Activated CD4-positive, alpha-beta T cell treated with anti-CD3 and anti-CD28 coated beads for 36 hours (primary cell): ENCODE results near the gene SIRPD. TPM values are rescaled to one million over a fixed set of nuclear protein-coding genes. Genes with fewer than 3 reads are reported as not detected.
"Not testable (repeated sequence)": the region's sequence is repeated elsewhere in the genome, so short reads cannot be mapped to it uniquely, and the experiment has no call there.

ENCODE experiments used
- ATAC-seq: fragments of 200-7000 bp; cut with Tn5 transposase; one replicate; pipeline ENCODE4 v1.10.0; 2021; ENCODE audit warnings: mild to moderate bottlenecking, moderate library complexity
- CTCF ChIA-PET: fragments of 350-600 bp; sonication (Branson Sonifier 250); formaldehyde crosslinking; loops from one replicate; lab custom pipeline; 2021; ENCODE audit warnings: antibody characterized with exemption; lab: Charles Lee
- POLR2A ChIA-PET: fragments of 350-600 bp; sonication (Branson Sonifier 250); formaldehyde crosslinking; loops from one replicate; lab custom pipeline; 2021; ENCODE audit warnings: antibody characterized with exemption, inconsistent platforms; lab: Charles Lee
- DNase-seq: peaks from one replicate; pipeline ENCODE4 v3.0.0-alpha.2; 2020
- H3K27ac Mint-ChIP-seq: one replicate; pipeline ENCODE4 v1.8.0; 2021; ENCODE audit warnings: mixed read lengths
- H3K27me3 Mint-ChIP-seq: one replicate; pipeline ENCODE4 v1.8.0; 2021; ENCODE audit warnings: mixed read lengths
- H3K36me3 Mint-ChIP-seq: one replicate; pipeline ENCODE4 v1.8.0; 2021; ENCODE audit warnings: low read depth, mixed read lengths
- H3K4me1 Mint-ChIP-seq: one replicate; pipeline ENCODE4 v1.8.0; 2021; ENCODE audit warnings: mixed read lengths
- H3K4me3 Mint-ChIP-seq: one replicate; pipeline ENCODE4 v1.8.0; 2021; ENCODE audit warnings: mild to moderate bottlenecking, moderate library complexity, mixed read lengths
- H3K9me3 Mint-ChIP-seq: one replicate; pipeline ENCODE4 v1.8.0; 2021; ENCODE audit warnings: low read depth, mixed read lengths
- intact Hi-C, 2 experiments: fragments of 100-400 bp; cut with DNase I in 1 of 2; cut with micrococcal nuclease in 1 of 2; formaldehyde crosslinking; loops; one replicate each; pipeline versions ENCODE4 v1.14.2 to v1.15.1; 2022 to 2024; cut with DNase I, micrococcal nuclease
- total RNA-seq, 2 experiments: library from RNA; stranded (reverse); gene quantifications; one replicate each; pipeline ENCODE4 v1.2.3, GENCODE V29; 2021

Gene SIRPD
- total RNA-seq, result not detected

DNA sequence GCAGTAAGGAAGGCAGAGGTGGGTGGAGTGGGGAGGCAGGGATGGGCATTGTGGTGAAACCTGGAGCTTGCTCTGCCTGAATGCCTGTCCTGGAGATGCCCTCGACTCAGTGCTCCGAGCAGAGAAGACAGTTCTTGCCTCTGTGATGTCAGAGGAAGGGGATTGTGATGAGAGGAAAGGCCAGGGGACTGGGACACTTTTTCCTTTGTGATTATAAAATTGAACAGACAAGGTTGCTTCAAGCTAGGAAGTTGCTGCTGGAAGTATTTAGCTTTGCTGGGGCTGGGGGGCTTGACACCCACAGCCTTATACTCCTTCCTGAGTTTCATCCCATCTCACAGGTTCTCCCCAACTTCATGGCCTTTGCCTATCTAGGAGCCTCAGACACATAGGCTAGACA is at the start of gene SIRPD:
SIRPD (minus strand) TSS at position 101 of the 400 bp plus-strand sequence; CDS start at position 49, 52 bp downstream.
- peaks cover 2% of the 10 kb centered on the region for H3K36me3 Mint-ChIP-seq
- ChIA-PET POLR2A (no interaction called here), CTCF (interaction anchor here (0.6 to 3.5 kb wide), 4 partner anchors 68 to 219 kb away, joined by 3 to 13 read pairs (median 4); no protein-coding TSS in a partner anchor)
- no peak within 1 kb of the TSS for H3K4me3 Mint-ChIP-seq
- peaks cover 7% of the 10 kb centered on the region for H3K4me1 Mint-ChIP-seq
- DNase-seq (no peak), ATAC-seq (no peak)
- intact Hi-C loops, result loop anchor here in 1 of 2 experiments (5.0 kb wide), 1 partner anchor 75 kb away; no protein-coding TSS in a partner anchor
- no peak within 1 kb of the TSS for H3K27ac Mint-ChIP-seq
- H3K27me3 Mint-ChIP-seq, result no peaks in the 10 kb centered on the region
- peaks cover 6% of the 10 kb centered on the region for H3K9me3 Mint-ChIP-seq

GRCh38 chr20:1600736-1601135 is 43.2 kb upstream of the SIRPD start:
- Mint-ChIP-seq H3K4me3 (no peak overlapping the region), H3K36me3 (no peaks in the 10 kb centered on the region), H3K9me3 (no peaks in the 10 kb centered on the region), H3K27ac (no peak overlapping the region), H3K4me1 (no peaks in the 10 kb centered on the region), H3K27me3 (no peaks in the 10 kb centered on the region)
- POLR2A ChIA-PET, result no interaction called here
- CTCF ChIA-PET, result no interaction called here
- intact Hi-C loops, result no loop called here
- DNase-seq (no peak), ATAC-seq (no peak)

DNA sequence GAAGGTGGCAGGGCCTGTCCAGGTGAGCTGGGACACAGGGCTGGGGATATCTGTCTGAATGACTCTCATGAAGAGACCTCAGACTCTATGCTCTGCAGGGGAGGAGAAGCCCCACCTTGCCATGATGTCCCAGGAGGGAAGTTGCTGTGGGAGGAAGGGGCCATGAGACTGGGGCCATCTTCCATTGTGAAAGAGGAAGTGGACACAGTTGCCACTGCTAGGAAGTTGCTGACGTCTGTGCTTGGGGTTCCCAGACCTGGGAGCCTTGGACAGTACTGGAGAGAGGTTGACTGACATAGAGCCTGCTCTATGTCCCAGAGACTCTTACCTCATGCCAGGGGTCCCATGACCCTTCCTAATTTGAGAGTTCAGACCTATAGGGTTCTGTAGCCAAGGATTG is 37.8 kb upstream of the SIRPD start:
- Mint-ChIP-seq H3K9me3 (no peaks in the 10 kb centered on the region), H3K4me1 (no peaks in the 10 kb centered on the region)

DNA sequence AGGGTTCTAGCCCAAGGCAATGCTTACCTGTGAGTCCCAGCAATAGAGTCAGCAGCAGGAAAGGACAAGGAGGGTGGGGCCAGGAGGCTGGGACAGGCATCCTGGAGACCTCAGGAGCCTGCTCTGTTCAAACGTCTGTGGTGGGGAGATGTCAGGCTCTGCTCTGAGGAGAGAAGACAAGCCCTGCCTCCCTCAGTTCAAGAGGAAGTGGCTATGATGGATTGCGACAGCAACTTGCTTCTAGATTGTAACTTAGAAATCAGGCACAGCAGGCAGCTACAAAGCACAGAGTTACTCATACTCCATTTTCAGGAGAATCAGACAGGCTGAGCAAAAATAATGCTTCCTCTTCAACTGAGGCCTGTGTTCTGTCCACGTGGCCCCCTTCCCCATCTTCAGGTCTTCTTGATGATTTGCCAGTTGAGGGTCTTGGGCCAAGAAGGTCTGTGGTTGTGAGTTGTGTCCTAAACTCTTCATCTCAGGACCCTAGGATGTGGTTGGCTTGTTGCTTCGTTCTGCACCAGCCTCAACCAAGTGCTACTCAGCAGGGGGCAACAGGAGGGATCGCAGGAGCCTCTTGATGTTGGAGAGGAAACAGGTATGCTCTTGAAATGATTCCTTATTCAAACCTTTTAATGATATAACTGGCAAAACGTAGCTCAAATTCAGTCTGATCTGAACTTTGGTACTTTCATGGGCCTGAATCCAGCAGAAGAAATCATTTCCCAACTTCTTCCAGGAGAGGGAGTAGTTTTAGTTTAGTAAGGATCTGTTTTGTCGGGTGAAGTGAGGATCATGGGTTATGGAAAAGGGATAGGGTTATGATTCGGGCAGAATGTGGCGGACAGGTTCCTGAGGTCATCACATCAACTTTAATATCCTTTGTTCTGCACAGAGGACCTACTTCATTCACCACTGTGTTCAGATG is 31.3 kb upstream of the SIRPD start:
- CTCF ChIA-PET, result no interaction called here
- Mint-ChIP-seq H3K4me3 (no peak overlapping the region), H3K36me3 (no peaks in the 10 kb centered on the region)

More for the DNA sequence above, 37.8 kb upstream of the SIRPD start:
- Mint-ChIP-seq H3K27me3 (no peaks in the 10 kb centered on the region), H3K36me3 (no peaks in the 10 kb centered on the region), H3K4me3 (no peak overlapping the region), H3K27ac (no peak overlapping the region)
- CTCF ChIA-PET, result no interaction called here
- POLR2A ChIA-PET, result no interaction called here
- DNase-seq (no peak), ATAC-seq (no peak)
- intact Hi-C loops, result no loop called here

DNA sequence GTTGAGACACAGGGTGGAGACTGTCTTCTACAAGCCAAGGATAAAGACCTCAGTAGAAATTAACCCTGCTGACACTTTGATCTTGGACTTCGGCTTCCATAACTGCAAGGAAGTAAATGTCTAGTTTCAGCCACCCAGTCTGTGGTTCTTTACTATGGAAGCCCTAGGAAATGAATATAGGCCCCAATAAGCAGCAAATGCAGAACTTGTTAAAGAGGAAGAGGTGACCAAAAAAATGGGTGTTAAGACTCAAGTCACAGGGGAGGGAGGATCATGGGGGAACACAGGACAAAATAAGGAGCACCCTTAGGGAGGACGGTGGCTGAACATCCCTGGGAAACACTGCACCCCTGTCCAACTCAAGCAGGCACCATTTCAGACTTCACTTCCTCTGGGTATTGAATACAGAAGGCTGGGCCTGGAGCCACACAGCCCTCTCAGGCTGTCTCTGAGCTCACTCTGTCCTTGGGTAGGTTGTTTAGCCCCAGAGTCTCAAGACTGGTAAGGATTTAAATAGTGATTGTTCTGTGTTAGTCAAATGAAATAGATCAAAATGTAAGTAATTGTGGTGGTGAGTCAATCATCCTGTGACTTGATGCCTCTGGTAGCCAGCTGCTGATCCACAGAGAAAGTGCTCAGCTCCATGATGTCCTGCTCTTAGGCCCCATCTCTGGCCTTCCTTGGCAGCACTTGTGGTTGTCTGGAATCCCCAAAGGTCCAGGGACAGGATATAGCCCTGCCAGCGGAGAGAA is 30.5 kb upstream of the SIRPD start:
- no peaks in the 10 kb centered on the region for H3K4me1 Mint-ChIP-seq
- CTCF ChIA-PET, result no interaction called here
- H3K4me3 Mint-ChIP-seq, result no peak overlapping the region
- POLR2A ChIA-PET, result no interaction called here
- intact Hi-C loops, result no loop called here
- no peak overlapping the region for H3K27ac Mint-ChIP-seq
- DNase-seq (no peak), ATAC-seq (no peak)
- no peaks in the 10 kb centered on the region for H3K36me3 Mint-ChIP-seq
- H3K27me3 Mint-ChIP-seq, result no peaks in the 10 kb centered on the region
- H3K9me3 Mint-ChIP-seq, result no peaks in the 10 kb centered on the region

More for the DNA sequence above, 31.3 kb upstream of the SIRPD start:
- no peaks in the 10 kb centered on the region for H3K27me3 Mint-ChIP-seq
- no peaks in the 10 kb centered on the region for H3K9me3 Mint-ChIP-seq
- no peak overlapping the region for H3K27ac Mint-ChIP-seq
- DNase-seq (no peak), ATAC-seq (no peak)
- no peaks in the 10 kb centered on the region for H3K4me1 Mint-ChIP-seq
- intact Hi-C loops, result no loop called here
- POLR2A ChIA-PET, result no interaction called here

GRCh38 chr20:1579488-1579887 is 22.0 kb upstream of the SIRPD start:
- Mint-ChIP-seq H3K9me3 (no peaks in the 10 kb centered on the region), H3K4me1 (peaks cover 3% of the 10 kb centered on the region), H3K36me3 (no peaks in the 10 kb centered on the region), H3K27me3 (no peaks in the 10 kb centered on the region), H3K27ac (no peak overlapping the region), H3K4me3 (no peak overlapping the region)
- ChIA-PET POLR2A (no interaction called here), CTCF (interaction anchor here (1.6 kb wide), 1 partner anchor 40 kb away, joined by 3 read pairs; the partner anchor contains the start of gene SIRPB1)
- intact Hi-C loops, result loop anchor here in 1 of 2 experiments (2.0 kb wide), 1 partner anchor 35 kb away; no protein-coding TSS in a partner anchor
- no peak for ATAC-seq
- no peak for DNase-seq

DNA sequence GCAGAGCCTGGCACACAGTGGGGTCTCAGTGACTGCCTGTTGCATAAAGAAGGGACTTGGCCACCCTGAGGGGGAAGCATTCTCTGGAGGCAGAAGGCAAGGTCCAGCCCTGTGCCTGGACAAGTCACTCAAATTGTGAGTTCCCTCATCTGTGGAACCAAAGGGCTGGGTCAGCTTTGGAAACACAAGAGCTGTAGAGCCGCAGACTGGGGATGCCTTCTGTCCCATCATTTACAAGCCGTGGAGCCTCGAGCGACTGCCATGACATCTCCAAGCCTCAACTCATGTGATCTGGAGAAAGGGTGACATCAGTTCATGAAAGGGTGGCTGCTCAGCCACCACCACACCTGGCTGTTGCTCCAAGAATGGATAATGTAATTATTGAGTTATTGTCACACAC is 20.4 kb upstream of the SIRPD start:
- Mint-ChIP-seq H3K4me1 (peaks cover 3% of the 10 kb centered on the region), H3K36me3 (no peaks in the 10 kb centered on the region), H3K9me3 (no peaks in the 10 kb centered on the region), H3K27me3 (no peaks in the 10 kb centered on the region), H3K27ac (no peak overlapping the region), H3K4me3 (no peak overlapping the region)
- DNase-seq, result no peak
- ATAC-seq, result no peak
- CTCF ChIA-PET, result interaction anchor here (1.6 kb wide), 1 partner anchor 42 kb away, joined by 3 read pairs; the partner anchor contains the start of gene SIRPB1
- POLR2A ChIA-PET, result no interaction called here
- intact Hi-C loops, result loop anchor here in 1 of 2 experiments (2.0 kb wide), 1 partner anchor 37 kb away; no protein-coding TSS in a partner anchor

DNA sequence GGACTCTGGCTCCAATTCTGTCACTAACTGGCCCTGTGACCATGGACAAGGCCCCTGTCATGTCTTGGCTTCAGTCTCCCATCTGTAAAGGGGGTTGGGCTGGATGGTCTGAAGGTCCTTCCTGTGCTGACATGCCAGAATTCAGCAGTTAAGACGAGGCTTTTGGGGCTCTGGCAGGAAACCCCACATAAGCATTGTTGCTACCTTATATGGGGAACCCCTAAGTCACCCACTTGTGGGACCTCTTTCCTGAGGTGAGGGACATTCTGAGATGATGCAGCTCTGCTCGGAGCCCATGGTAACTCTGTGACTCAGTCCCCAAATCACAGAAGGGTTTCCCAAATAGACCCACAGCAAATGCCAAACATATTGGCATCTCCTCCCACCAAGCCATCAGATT is 19.8 kb upstream of the SIRPD start:
- H3K4me1 Mint-ChIP-seq, POLR2A ChIA-PET, DNase-seq, H3K27ac Mint-ChIP-seq, H3K4me3 Mint-ChIP-seq, H3K36me3 Mint-ChIP-seq, CTCF ChIA-PET, H3K9me3 Mint-ChIP-seq, ATAC-seq, H3K27me3 Mint-ChIP-seq, intact Hi-C loops: not testable (repeated sequence)

GRCh38 chr20:1576641-1577040 is 19.1 kb upstream of the SIRPD start:
- ATAC-seq (no peak), DNase-seq (no peak)
- H3K27me3 Mint-ChIP-seq, result no peaks in the 10 kb centered on the region
- ChIA-PET POLR2A (no interaction called here), CTCF (no interaction called here)
- H3K9me3 Mint-ChIP-seq, result no peaks in the 10 kb centered on the region
- no peaks in the 10 kb centered on the region for H3K36me3 Mint-ChIP-seq
- H3K4me3 Mint-ChIP-seq, result no peak overlapping the region
- no peak overlapping the region for H3K27ac Mint-ChIP-seq
- H3K4me1 Mint-ChIP-seq, result peaks cover 3% of the 10 kb centered on the region
- intact Hi-C loops, result no loop called here

GRCh38 chr20:1576003-1576402 is 18.5 kb upstream of the SIRPD start:
- H3K27me3 Mint-ChIP-seq, H3K4me3 Mint-ChIP-seq, H3K36me3 Mint-ChIP-seq, H3K9me3 Mint-ChIP-seq, POLR2A ChIA-PET, H3K4me1 Mint-ChIP-seq, CTCF ChIA-PET, intact Hi-C loops, H3K27ac Mint-ChIP-seq: not testable (repeated sequence)
- DNase-seq, result peak; percentile 13
- peak; percentile 64 for ATAC-seq

DNA sequence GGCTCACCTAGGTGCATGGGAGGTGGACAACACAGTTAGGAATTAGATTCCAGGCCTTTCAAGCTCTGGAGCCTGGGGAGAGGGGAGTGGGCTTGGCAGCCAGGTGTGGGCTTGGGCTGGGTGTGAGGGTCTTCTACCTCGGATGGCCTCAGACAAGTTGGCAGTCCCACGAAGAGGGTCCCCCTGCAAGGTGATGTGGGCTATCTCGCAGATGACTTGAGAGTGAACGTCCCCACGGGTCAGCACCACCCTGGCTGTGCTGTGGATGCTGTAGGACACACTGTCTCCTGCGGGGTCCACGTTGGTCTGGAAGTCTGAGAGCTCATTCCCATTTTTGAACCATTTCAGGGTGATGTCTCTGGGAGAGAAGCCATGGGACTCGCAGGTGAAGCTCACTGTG is 14.1 kb upstream of the SIRPD start:
- H3K27me3 Mint-ChIP-seq, H3K4me3 Mint-ChIP-seq, H3K36me3 Mint-ChIP-seq, POLR2A ChIA-PET, DNase-seq, intact Hi-C loops, H3K27ac Mint-ChIP-seq, H3K9me3 Mint-ChIP-seq, ATAC-seq: not testable (repeated sequence)
- H3K4me1 Mint-ChIP-seq, result peaks cover 15% of the 10 kb centered on the region
- CTCF ChIA-PET, result interaction anchor here (1.2 kb wide), 1 partner anchor 205 kb away, joined by 3 read pairs; no protein-coding TSS in a partner anchor
